CD4-positive, alpha-beta memory T cell (primary cell): Measurements from ENCODE around the gene CRYGD. TPM values are rescaled to one million over a fixed set of nuclear protein-coding genes. Genes with fewer than 3 reads are reported as not detected.

Source experiments
- CTCF ChIA-PET: fragments of 350-600 bp; sonication (Branson Sonifier 250); formaldehyde crosslinking; loops from one replicate; lab custom pipeline; 2021; ENCODE audit warnings: inconsistent platforms; ENCODE audit not compliant: partially characterized antibody; lab: Charles Lee
- POLR2A ChIA-PET: fragments of 350-600 bp; sonication (Branson Sonifier 250); formaldehyde crosslinking; loops from one replicate; lab custom pipeline; 2021; ENCODE audit not compliant: partially characterized antibody; lab: Charles Lee
- DNase-seq, 5 donors: peaks; one replicate each; pipeline versions ENCODE4 v3.0.0 to v3.0.0-alpha.2; 2020 to 2022; ENCODE audit warnings: mixed read lengths in 1 of 5
- H3K27ac ChIP-seq: one replicate; pipeline ENCODE4 v1.7.0; 2013; ENCODE audit warnings: low read depth, low read length
- H3K27me3 ChIP-seq: 2 replicates; pipeline ENCODE4 v1.7.0; 2013; ENCODE audit warnings: mild to moderate bottlenecking, low read length, moderate library complexity; ENCODE audit not compliant: insufficient read depth
- H3K36me3 ChIP-seq: 2 replicates; pipeline ENCODE4 v1.7.0; 2013; ENCODE audit warnings: mild to moderate bottlenecking, low read length, moderate library complexity; ENCODE audit not compliant: insufficient read depth
- H3K4me1 ChIP-seq: 2 replicates; pipeline ENCODE4 v1.7.0; 2013; ENCODE audit warnings: mild to moderate bottlenecking, low read length, moderate library complexity; ENCODE audit not compliant: insufficient read depth
- H3K4me3 ChIP-seq, 2 donors: one replicate each; pipeline ENCODE4 v1.7.0; 2013; ENCODE audit warnings: low read length in 2 of 2, mild to moderate bottlenecking in 1 of 2
- H3K9me3 ChIP-seq, 2 donors: one replicate each; pipeline ENCODE4 v1.7.0; 2013; ENCODE audit warnings: low read length in 2 of 2, control low read depth in 1 of 2; ENCODE audit not compliant: control insufficient read depth in 1 of 2
- H3K27ac Mint-ChIP-seq, 7 donors: one replicate each; pipeline ENCODE4 v1.8.0; 2020 to 2021; ENCODE audit warnings: mixed read lengths in 7 of 7, mild to moderate bottlenecking in 6 of 7, inconsistent platforms in 3 of 7, moderate library complexity in 3 of 7
- H3K27me3 Mint-ChIP-seq, 2 donors: one replicate each; pipeline ENCODE4 v1.8.0; 2020 to 2021; ENCODE audit warnings: mixed read lengths in 2 of 2
- H3K36me3 Mint-ChIP-seq, 2 donors: one replicate each; pipeline ENCODE4 v1.8.0; 2020 to 2021; ENCODE audit warnings: mixed read lengths in 2 of 2, inconsistent platforms in 1 of 2, mild to moderate bottlenecking in 1 of 2
- H3K4me1 Mint-ChIP-seq, 4 donors: one replicate each; pipeline ENCODE4 v1.8.0; 2020 to 2021; ENCODE audit warnings: mixed read lengths in 4 of 4, mild to moderate bottlenecking in 1 of 4
- H3K4me3 Mint-ChIP-seq, 8 donors: one replicate each; pipeline ENCODE4 v1.8.0; 2020 to 2021; ENCODE audit warnings: mixed read lengths in 8 of 8, mild to moderate bottlenecking in 7 of 8, moderate library complexity in 6 of 8, inconsistent platforms in 3 of 8
- H3K9me3 Mint-ChIP-seq, 8 donors: one replicate each; pipeline ENCODE4 v1.8.0; 2020 to 2021; ENCODE audit warnings: mixed read lengths in 8 of 8, mild to moderate bottlenecking in 5 of 8, inconsistent platforms in 3 of 8, moderate library complexity in 1 of 8
- intact Hi-C: fragments of 100-400 bp; cut with micrococcal nuclease; formaldehyde crosslinking; loops from one replicate; pipeline ENCODE4 v1.15.1; 2023
- polyA plus RNA-seq, 2 donors: library from polyadenylated mRNA; unstranded; fragments of 300-500 nt; fragmentation: Illumina TruSeq; gene quantifications; one replicate each; pipeline ENCODE4 v1.2.3, GENCODE V29; 2021
- total RNA-seq, 2 experiments: library from RNA; stranded (reverse); gene quantifications; one replicate each; pipeline ENCODE4 v1.2.3, GENCODE V29; 2021

Gene CRYGD
- total and polyA plus RNA-seq, 4 experiments from 2014 or later: not detected

DNA sequence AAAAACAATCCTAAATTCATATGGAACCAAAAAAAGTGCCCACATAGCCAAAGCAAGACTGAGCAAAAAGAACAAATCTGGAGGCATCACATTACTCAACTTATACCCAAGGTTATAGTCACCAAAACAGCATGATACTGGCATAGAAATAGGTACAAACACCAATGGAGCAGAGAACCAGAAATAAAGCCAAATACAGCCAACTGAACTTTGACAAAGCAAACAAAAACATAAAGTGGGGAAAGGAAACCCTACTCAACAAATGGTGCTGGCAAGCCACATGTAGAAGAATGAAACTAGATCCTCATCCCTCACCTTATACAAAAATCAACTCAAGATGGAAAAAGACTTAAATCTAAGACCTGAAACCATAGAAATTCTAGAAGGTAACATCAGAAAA is 40.5 kb downstream of the CRYGD start:
- no peaks in the 10 kb centered on the region for H3K9me3 ChIP-seq
- Mint-ChIP-seq H3K36me3 (no peaks in the 10 kb centered on the region), H3K4me1 (no peaks in the 10 kb centered on the region), H3K27ac (no peak overlapping the region), H3K4me3 (no peak overlapping the region), H3K9me3 (peaks cover 0 to 5% (median under 1%) of the 10 kb centered on the region in 8 donors), H3K27me3 (peaks cover 5 to 17% of the 10 kb centered on the region in 2 donors)
- H3K27ac ChIP-seq: no peak overlapping the region
- no peak for DNase-seq
- ChIA-PET CTCF (interaction anchor here (1.0 kb wide), 1 partner anchor 14 kb away, joined by 3 read pairs; no protein-coding TSS in a partner anchor), POLR2A (no interaction called here)
- intact Hi-C loops: no loop called here
- H3K27me3 ChIP-seq: no peaks in the 10 kb centered on the region
- no peak overlapping the region for H3K4me3 ChIP-seq
- H3K4me1 ChIP-seq: no peaks in the 10 kb centered on the region
- H3K36me3 ChIP-seq: no peaks in the 10 kb centered on the region

DNA sequence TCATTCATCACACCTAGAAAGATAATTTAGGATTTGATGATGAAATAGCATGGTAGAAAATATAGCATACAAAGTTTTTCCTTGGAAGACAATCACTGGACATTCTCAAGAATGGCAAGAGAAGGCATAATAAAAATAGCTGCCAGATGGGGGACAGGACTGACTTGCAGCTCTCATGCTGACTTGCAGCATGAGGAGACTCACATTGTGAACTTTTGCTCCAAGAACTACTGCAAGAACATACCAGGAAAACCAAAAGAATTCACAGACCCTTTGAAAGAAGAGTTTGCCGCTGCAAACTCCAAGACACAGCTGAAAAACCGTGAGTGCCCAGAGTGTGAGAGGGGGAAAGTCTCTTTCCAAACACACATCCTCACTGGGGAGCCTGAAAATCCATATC is 47.0 kb downstream of the CRYGD start:
- no peaks in the 10 kb centered on the region for H3K36me3 Mint-ChIP-seq
- ChIA-PET POLR2A (no interaction called here), CTCF (no interaction called here)
- no peak overlapping the region for H3K27ac Mint-ChIP-seq
- peaks cover 19 to 41% of the 10 kb centered on the region in 2 donors for H3K27me3 Mint-ChIP-seq
- DNase-seq: no peak
- no peak overlapping the region for H3K4me3 Mint-ChIP-seq
- H3K4me3 ChIP-seq: no peak overlapping the region
- no peaks in the 10 kb centered on the region for H3K4me1 ChIP-seq
- H3K4me1 Mint-ChIP-seq: no peaks in the 10 kb centered on the region
- intact Hi-C loops: loop anchor here (10.0 kb wide), 1 partner anchor 1092 kb away; no protein-coding TSS in a partner anchor
- H3K9me3 ChIP-seq: no peaks in the 10 kb centered on the region
- H3K27me3 ChIP-seq: peaks cover 4% of the 10 kb centered on the region
- peaks cover 0 to 5% (median under 1%) of the 10 kb centered on the region in 8 donors for H3K9me3 Mint-ChIP-seq
- no peaks in the 10 kb centered on the region for H3K36me3 ChIP-seq
- no peak overlapping the region for H3K27ac ChIP-seq

DNA sequence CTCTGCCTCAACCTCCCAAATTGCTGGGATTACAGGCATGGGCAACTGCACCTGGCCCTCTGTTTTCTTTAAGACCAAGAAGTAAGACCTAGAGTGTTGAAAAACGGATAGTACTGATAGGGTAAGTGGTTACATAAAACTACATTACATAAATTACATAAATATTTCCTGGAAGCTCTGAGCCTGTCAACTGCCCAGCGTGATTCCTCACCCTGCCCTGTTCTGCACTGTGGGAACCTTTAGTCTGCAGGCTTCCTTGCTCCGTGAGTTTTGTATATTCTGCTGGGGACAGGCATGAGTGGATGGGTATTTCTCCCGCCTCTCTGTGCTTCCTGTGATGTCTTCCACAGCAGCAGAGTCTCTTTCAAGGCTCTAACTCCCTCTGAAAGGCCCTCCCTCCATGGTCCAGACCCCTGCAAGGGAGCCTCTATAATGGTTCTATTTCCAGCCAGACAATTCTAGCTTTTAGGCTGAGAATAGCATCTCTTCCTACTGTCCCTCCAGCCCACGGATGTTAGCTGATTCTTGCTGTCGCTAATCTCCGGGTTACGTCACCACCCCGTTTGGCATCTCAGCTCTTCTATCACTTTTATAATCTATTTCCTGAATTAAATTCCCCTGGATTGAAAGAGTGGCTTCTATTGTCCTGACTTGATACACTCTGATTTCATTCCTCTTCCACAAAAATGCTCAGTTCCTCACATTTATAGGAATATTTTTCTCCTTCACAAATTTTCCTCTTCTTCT is 49.5 kb downstream of the CRYGD start:
- Mint-ChIP-seq H3K36me3 (no peaks in the 10 kb centered on the region), H3K27me3 (peaks cover 19 to 34% of the 10 kb centered on the region in 2 donors), H3K4me1 (no peaks in the 10 kb centered on the region), H3K4me3 (no peak overlapping the region), H3K9me3 (peaks cover 0 to 5% (median 1%) of the 10 kb centered on the region in 8 donors), H3K27ac (no peak overlapping the region)
- intact Hi-C loops: loop anchor here (10.0 kb wide), 1 partner anchor 1090 kb away; no protein-coding TSS in a partner anchor
- Histone ChIP-seq H3K27me3 (peaks cover 4% of the 10 kb centered on the region), H3K36me3 (no peaks in the 10 kb centered on the region), H3K27ac (no peak overlapping the region), H3K9me3 (no peaks in the 10 kb centered on the region), H3K4me3 (no peak overlapping the region), H3K4me1 (no peaks in the 10 kb centered on the region)
- ChIA-PET CTCF (interaction anchor here (0.7 to 1.2 kb wide), 4 partner anchors 11 to 329 kb away, joined by 3 to 4 read pairs (median 3); no protein-coding TSS in a partner anchor), POLR2A (no interaction called here)
- DNase-seq: no peak

DNA sequence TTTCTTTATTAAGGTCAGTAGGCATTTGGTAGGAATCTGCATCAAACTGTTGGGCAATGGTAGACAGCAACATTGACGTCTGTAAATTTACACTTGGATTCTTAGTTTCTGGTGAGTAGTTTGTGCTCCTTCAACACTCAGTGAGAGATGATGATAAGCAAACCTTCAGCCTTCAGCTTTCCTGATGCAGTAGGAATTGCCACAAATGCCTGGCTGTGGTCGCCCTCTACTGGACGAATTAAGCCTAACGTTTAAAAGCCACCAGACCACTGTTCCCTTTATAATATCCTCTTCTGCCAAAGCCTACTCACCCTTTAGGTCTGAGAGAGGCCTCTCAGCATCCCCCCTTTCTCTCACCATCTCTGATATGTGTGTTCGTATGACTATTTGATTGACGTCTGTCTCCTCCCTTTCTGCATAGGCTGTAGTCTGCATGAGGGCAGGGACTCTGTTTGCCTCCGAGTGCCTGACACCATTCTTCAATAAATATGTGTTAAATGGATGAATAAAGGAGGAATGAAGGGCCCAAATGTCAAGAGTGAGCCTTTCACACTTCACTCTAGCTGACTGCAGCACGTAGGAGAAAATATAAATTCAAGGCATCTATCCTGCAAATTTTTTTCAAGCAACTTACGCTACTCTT is 52.0 kb downstream of the CRYGD start:
- Histone ChIP-seq H3K36me3 (no peaks in the 10 kb centered on the region), H3K27me3 (peaks cover 4% of the 10 kb centered on the region), H3K9me3 (no peaks in the 10 kb centered on the region), H3K4me3 (no peak overlapping the region), H3K27ac (no peak overlapping the region), H3K4me1 (no peaks in the 10 kb centered on the region)
- peaks cover 0 to 1% (median 0%) of the 10 kb centered on the region in 8 donors for H3K9me3 Mint-ChIP-seq
- CTCF ChIA-PET: interaction anchor here (0.6 to 5.2 kb wide), 10 partner anchors 9 to 1377 kb away, joined by 3 to 34 read pairs (median 4); partner anchors contain the start of gene METTL21A
- peak; percentile 43 to 55 (median 47) for DNase-seq
- intact Hi-C loops: loop anchor here (1.0 to 10.0 kb wide), 5 partner anchors 326 to 1088 kb away; no protein-coding TSS in a partner anchor
- H3K27ac Mint-ChIP-seq: no peak overlapping the region
- no peak overlapping the region for H3K4me3 Mint-ChIP-seq
- H3K27me3 Mint-ChIP-seq: peaks cover 7 to 16% of the 10 kb centered on the region in 2 donors
- no peaks in the 10 kb centered on the region for H3K36me3 Mint-ChIP-seq
- POLR2A ChIA-PET: interaction anchor here (1.0 kb wide), 1 partner anchor 447 kb away, joined by 3 read pairs; the partner anchor contains the start of gene METTL21A
- no peaks in the 10 kb centered on the region for H3K4me1 Mint-ChIP-seq

Other genes with a start within 250 kb of the CRYGD start
- gene PLEKHM3, start 99.0 kb downstream of the CRYGD start, total RNA-seq: 10 to 100 TPM; 14.7 to 16.1 TPM
- gene PLEKHM3, start 99.0 kb downstream of the CRYGD start, polyA plus RNA-seq: 1 to 10 TPM; 2.9 to 3.9 TPM
- not detected for gene CRYGC, start 5.3 kb upstream of the CRYGD start, total RNA-seq
- not detected for gene CRYGC, start 5.3 kb upstream of the CRYGD start, polyA plus RNA-seq
- gene CRYGB, start 21.6 kb upstream of the CRYGD start, total RNA-seq: not detected
- not detected for gene CRYGB, start 21.6 kb upstream of the CRYGD start, polyA plus RNA-seq
- not detected for gene CRYGA, start 39.1 kb upstream of the CRYGD start, total RNA-seq
- not detected for gene CRYGA, start 39.1 kb upstream of the CRYGD start, polyA plus RNA-seq
- gene C2orf80, start 65.5 kb upstream of the CRYGD start, total RNA-seq: not detected
- not detected for gene C2orf80, start 65.5 kb upstream of the CRYGD start, polyA plus RNA-seq
- gene IDH1, start 130.5 kb upstream of the CRYGD start, total RNA-seq: 10 to 100 TPM; 25.6 to 25.9 TPM
- 1 to 10 TPM; 5.9 to 6.1 TPM for gene IDH1, start 130.5 kb upstream of the CRYGD start, polyA plus RNA-seq
- 10 to 100 TPM; 44.5 to 45.8 TPM for gene PIKFYVE, start 141.7 kb upstream of the CRYGD start, total RNA-seq
- 1 to 10 TPM; 3.3 to 8.3 TPM for gene PIKFYVE, start 141.7 kb upstream of the CRYGD start, polyA plus RNA-seq